Fibroblast of peridontal ligament (primary cell): Measurements from ENCODE around the gene TIPIN.
A peak's percentile ranks its signal among the peaks of the same experiment; 100 is the strongest.
"Not testable (repeated sequence)": the region's sequence is repeated elsewhere in the genome, so short reads cannot be mapped to it uniquely, and the experiment has no call there.

Experiments
- DNase-seq: peaks from one replicate; pipeline ENCODE4 v3.0.0-alpha.2; 2010; ENCODE audit errors: extremely low read depth

Gene TIPIN, protein sequence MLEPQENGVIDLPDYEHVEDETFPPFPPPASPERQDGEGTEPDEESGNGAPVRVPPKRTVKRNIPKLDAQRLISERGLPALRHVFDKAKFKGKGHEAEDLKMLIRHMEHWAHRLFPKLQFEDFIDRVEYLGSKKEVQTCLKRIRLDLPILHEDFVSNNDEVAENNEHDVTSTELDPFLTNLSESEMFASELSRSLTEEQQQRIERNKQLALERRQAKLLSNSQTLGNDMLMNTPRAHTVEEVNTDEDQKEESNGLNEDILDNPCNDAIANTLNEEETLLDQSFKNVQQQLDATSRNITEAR

DNA sequence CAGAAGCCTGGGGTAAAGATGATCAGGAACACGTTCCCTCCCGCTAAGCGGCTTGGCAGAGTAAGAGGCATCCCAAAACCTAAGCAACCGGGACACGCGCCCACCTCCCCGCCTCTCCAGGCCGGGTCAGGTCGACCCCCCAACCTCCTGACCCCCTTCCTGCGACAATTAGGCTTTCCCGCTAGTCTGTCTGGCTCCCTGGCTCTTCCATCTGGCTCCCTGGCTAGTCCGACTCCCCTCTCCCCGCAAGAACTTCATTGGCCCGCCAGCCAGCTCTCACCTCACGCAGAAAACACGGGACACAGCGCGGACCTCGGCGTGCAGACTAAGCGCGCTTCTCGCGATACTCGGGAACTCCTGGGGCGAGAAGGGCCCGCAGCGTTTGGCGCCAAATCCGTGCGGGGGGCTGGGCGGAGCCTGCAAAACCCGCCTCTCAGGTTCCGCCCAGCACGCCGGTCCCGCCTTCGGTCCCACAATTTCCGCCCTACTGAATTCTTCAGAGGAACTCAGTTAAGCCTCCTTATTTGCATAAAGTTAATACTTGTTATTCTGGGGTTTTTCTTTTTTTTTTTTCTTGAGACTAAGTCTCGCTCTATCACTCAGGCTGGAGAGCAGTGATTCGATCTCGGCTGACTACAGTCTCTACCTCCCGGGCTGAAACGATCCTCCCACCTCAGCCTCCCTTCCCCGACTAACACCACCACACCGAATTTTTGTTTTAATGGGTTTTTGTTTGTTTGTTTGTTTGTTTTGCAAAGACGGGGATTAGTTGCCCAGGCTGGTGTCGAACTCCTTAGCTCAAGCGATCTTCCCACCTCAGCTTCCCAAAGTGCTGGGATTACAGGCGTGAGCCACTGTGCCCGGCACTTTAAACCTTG lies at the start of gene TIPIN:
Gene TIPIN (minus strand): TSS at position 327 of the 878 bp plus-strand sequence. CDS start 3,738 bp downstream, outside the sequence.
- peak; percentile 96 for DNase-seq

DNA sequence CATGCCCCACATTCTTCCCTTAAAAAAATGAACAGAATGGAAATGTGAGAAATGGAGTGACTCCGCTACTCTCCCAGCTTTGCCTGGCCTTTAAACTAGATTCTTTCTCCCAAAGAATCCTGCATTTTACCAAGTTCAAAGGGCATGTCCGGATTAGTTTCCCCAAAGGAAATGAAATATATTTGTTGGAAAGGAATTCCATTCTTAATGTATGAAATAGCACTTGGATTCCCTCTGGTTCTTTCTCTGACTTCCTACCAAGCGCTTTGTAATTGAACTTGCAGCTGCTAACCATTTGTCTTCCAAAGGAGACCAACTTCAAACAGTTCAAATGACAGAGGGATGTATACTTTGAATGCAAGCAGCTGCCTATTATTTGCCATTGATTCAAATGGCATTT lies 49.1 kb upstream of the TIPIN start:
- peak; percentile 75 for DNase-seq

DNA sequence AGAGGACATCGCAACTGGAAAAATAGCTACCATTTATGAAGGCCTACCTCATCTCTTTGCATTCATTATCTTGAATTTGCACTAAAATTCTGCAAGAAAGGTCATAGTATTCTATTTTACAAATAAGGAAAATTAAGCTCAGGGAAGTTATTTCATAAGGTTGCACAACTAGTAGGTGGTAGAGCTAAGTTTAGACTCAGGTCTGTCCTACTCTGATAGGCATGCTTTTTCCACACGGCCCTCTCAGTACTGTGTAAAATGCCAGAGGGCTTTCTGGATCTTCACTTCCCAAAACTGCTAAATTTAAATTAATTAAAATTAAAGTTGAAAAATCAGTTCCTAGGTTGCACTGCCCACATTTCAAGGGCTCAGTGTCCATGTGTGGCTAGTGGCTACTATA lies 48.5 kb upstream of the TIPIN start:
- no peak for DNase-seq

DNA sequence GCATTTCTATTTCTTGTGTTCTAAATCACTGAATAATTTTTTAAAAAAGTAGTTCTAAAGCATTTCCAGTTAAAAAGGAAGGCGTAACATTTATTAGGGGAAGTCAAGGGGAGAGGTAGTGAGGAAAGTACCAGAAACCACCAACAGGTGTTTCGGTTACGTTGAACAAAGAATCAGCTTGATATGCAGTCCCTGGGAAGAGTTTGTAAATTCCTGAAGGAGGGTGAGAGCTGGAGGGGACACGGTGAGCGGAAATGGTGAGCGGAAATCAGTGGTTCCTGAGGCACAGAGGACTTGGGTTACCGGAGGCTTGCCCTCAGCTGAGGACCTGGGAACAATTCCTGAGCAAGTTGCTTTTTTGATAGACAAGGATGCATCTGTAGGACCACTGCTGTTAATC lies 48.0 kb upstream of the TIPIN start:
- DNase-seq, result no peak

DNA sequence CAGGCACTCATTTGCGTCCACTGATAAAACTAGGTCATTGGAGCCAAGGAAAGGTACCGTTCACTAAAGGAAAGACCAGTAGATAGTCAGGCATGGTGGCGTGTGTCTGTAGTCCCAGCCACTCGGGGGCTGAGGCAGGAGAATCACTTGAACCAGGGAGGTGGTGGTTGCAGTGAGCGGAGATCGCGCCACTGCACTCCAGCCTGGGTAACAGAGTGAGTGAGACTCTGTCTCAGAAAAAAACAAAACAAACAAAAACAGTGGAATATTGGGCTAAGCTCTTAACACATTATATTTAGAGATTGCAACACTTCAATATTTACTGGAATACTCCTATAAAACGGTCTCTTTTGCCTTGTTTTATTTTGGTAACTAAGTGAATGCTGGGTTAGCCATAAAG lies 47.6 kb upstream of the TIPIN start:
- no peak for DNase-seq

DNA sequence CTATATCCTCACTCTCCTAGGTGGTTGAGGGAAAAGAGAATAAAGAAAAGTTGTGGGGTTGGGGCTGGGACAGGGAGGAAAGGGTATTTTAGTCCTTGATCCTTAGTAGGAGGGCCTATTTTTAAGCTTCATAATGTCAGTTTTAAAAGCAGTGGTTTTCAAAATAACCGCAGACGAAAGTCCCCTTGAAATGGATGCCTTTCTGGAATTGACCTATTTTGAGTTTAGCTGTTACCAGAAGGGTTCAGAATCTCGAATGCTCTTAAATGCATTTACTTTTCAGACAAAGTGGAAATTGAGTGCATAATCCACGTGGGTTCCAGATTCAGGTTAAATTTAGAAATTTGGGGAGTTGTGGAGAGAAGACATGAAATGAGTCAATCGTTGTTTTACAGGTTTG lies 46.8 kb upstream of the TIPIN start:
- no peak for DNase-seq

DNA sequence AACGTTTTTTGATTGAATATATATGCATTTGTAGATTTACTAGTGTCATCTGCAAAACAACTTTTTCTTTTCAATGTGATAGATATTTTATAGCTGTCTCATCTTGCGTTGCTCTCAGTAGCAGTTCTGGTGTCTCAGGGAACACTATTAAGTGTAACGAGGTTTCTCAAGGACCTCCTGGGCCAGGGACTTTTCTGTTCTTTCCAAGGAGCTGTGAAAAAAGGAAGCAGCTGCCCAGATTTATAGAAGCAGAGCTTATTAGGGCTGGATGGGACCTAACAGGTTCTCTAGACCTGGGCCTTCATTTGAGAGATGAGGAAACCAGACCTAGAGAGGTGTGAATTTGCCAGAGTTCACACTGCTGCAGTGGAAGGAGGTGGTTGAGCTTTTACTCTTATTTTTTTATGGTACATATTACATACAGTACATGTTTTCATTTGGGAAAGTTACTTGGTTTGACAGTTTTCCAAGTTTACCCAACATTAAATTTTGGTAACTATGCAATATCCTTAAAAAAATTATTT lies 46.3 kb upstream of the TIPIN start:
- no peak for DNase-seq

DNA sequence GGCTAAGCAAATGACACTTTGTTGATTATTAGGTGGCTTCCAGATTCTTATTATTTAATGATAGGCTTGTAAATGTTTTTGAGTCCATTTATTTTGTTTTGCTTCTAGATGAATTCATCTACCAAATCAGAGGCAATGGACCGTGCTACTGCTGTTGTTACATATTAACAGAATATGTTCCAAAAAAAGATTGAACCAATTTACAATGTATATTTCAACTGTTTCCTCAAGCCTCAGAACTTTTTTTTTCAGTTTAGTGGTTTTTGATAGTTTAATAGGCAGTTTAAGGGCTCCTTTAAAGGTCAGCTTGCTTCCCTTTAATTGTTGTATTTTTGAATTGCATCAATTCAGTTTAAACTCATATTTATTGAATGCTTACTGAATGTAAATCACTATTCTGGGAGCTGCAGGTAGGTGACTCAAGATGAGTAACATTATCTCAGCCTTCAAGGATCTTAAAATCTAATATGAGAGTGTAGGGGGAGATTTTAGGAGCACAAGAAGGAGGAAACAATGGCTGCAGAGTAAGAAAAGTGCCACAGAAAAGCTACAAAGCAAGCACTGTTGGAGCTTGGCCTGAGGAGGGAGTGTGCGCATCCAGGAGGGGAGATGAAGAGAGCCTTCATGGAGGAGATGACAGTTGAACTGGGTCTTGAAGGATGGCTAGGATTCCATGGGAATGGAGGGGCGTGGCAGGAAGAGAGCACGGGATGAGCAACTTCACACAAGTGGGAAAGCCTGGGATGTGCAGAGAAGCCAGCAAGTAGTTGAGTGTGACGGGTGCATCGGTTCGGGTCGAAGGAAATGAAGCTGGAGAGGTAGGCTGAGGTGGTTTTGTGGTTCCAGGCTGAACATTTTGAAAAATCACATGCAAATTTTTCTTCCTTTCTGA lies 44.9 kb upstream of the TIPIN start:
- DNase-seq, result no peak

DNA sequence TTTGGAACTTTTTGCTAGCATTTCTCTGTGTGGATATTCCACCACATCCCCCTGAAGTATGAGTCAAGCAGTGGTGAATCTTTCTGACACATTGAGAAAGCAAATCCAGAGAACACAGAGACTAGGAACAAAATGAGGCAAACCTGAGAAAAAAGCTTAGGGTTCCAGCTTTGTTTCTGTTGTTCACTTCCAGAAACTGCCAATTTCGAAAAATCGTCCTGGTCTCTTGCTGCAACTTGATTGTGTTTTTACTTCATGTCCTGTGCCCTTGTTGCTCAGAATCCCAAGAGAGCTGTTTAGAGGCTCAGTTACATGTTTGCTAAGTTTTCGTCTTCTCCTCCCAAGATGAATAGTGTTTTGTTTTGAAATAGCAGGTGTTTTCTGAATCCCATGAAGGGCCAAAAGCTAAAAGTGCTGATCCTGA lies 43.9 kb upstream of the TIPIN start:
- peak; percentile 27 for DNase-seq

DNA sequence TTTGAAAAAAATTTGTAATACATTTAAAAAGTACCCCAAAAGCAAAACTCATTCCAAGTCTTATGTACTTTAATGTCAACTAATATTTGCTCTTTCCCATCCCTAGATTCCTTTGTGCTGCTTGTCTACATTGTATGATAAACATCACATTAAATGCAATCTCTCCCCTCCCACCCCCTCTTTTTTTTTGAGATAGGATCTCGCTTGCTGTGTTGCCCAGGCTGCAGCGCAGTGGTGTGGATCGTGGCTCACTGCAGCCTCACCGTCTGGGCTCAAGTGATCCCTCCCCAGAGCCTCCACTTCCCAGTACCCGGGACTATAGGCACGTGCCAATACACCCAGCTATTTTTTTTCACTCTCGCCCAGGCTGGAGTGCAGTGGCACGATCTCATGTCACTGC lies 42.8 kb upstream of the TIPIN start:
- DNase-seq, result no peak

DNA sequence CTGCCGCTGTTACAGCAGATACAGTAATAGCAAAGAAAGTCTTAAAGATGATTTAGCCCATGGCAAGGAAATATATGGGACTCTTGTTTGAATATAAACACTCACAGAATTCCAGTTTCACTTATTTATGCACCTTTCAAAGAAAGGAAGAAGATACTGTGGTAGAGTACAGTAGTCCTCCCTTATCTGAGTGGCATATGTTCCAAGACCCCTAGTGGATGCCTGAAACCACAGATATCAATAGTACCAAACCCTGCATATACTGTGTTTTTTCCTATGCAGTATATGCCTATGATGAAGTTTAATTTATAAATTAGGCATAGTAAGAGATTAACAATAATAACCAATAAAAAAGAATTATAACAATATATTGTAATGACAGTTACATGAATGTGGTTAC lies 38.4 kb upstream of the TIPIN start:
- no peak for DNase-seq

DNA sequence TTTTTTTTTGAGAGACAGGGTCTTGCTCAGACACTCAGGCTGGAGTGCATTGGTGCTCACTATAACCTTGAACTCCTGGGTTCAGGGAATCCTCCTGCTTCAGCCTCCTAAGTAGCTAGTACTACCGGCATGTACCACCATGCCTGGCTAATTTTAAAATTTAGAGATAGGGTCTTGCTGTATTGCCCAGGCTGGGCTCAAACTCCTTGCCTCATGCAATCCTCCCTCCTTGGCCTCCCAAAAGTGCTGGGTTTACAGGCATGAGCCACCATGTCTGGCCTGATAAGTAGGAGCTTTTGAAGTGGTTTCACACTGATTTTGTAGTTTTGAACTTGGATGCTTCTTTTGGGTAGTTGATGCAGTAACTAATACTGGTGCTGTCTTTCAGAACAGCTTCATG lies 38.0 kb upstream of the TIPIN start:
- DNase-seq, result no peak

DNA sequence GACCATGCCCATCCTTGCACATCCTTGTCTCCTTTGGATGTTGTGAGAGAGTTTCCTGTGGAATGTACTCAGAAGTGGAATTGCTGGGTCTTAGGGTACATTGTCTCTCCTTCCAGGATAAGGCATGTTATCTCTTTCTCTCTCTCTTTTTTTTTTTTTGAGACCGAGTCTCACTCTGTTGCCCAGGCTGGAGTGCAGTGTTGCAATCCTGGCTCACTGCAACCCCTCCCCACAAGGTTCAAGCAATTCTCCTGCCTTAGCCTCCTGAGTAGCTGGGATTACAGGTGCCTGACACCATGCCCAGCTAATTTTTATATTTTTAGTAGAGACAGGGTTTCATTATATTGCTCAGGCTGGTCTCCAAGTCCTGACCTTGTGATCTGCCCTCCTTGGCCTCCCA lies 36.6 kb upstream of the TIPIN start:
- DNase-seq, result not testable (repeated sequence)

DNA sequence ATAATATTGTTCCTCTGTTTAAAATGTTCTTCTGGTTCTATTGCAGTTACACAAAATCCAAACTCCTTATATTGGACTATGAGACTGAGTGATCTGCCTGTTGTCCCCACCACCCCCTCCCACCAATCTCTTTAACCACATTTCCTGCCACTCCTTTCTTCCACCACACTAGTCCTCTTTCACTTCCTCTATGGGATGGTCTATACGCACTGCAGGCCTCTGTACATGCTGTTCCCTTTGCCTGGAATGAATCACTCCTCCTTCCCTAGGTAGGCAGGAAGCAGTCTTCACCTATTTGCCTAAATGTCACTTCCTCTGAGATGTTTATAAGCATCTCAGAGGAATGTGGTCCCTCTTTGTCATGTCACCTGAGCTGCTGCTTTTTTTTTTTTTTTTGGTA lies 34.2 kb upstream of the TIPIN start:
- DNase-seq, result no peak

DNA sequence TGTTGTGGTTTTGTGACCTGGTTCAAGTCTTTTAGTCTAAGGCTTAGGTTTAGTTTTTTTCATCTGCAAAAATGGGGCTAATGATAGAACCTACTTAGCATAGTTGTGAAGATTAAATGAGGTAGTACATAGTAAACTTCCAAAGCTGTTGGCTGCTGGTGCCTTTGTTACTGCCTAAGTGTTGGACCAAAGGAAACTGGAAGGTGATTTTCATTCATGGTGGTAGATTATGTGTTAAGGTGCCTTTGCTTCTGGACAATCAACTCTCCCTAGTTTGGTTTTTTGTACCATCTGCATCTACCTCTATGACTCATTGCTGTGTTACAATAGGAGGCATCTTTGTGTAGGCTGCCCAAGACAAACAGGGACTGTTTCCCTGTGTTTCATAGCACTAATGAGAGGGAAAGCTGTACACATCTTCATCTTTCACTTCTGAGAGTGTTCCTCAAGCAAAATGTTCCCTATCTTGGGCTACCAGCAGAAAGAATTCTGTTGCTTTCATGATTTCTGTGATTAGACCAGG lies 33.4 kb upstream of the TIPIN start:
- DNase-seq, result no peak

DNA sequence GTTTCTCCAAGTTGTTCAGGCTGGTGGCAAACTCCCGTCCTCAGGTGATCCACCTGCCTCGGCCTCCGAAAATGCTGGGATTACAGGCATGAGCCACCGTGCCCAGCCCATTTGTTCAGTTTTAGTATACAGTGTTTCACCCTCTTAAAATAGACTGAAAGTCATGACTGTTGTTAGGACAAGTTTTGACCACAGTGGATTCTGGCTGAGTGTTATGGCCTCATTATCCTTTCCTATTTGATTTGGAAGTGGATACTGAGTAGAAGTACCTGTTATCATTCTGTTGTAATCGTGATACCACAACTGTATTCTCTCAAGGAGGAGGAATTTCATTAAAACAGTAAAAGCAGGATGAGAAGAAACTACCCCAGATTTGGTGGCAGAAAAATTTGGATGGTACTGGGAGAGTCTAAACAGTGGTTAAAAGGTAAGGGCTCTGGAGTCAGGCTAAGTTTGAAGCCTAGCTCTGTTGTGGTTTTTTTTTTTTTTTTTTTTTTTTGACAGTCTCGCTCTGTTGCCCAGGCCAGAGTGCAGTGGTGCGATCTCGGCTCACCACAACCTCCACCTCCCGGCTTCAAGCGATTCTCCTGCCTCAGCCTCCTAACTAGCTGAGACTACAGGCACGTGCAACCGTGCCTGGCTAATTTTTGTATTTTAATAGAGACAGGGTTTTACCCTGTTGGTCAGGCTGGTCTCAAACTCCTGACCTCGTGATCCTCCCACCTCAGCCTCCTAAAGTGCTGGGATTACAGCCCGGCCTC lies 32.8 kb upstream of the TIPIN start:
- no peak for DNase-seq

DNA sequence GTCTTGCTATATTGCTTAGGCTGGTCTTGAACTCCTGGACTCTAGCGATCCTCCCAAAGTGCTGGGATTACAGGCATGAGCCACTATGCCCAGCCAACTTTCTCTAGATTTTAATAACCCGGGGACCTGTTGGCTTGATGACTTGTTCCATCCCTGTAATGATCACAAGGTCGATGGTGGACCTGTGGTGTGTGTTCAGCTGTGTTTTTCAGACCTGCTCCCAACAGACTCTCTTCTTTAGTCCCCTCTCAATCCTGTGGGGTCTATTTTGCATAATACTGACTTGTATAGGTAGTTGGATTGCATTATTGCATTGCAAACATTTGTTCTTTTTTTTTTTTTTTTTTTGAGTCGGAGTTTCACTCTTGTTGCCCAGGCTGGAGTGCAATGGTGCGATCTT lies 32.1 kb upstream of the TIPIN start:
- DNase-seq, result no peak

DNA sequence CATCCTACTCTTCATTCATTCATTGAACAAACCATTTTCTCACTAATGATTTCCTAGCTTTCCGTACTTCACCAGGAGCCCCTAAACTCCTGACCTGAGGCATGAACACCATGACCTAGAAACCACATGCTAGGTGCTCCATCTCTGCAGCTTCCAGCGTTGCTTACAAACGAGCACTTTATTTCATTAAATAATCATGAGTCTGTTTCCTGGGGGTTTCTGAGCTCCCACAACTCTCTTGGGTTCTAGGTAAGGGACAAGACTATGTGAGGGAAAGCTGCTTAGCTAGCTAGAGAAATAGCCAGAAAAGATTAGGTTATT lies 31.5 kb upstream of the TIPIN start:
- DNase-seq, result no peak

DNA sequence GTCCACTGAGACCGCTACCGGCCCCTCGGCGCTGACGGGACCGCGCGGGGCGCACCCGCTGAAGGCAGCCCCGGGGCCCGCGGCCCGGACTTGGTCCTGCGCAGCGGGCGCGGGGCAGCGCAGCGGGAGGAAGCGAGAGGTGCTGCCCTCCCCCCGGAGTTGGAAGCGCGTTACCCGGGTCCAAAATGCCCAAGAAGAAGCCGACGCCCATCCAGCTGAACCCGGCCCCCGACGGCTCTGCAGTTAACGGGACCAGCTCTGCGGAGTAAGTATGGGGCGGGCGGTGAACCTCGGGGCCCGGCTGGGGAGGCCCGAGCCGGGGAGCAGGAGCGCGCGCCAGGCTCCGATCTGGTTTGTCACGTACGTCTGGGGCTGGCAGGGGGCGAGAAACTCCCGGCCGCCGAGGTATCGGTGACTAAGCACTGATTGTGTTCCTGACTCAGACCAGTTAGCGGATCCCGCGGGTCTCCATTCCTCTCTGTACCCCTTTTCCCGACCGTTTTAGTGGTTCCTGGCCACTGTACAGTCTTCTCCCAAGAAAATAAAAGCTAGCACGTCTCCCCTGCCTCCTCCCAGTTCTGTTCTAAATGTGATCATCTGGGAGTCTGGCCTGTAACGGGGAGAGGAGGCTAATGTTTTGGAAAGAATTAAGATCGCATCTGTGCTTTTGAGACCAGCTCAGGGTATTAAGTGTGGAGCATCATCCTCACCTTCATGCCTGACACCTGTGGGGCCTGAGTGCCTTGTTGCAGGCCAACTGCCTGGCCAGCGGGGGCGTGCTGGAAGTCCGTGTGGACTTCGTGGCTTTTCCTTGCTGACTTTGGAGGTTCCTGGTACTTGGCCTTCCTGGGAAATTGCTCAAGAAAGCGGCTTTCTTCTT lies 30.9 kb upstream of the TIPIN start:
- peak; percentile 63 for DNase-seq
